Measurements from ENCODE around the gene SWAP70. TPM values are rescaled to one million over a fixed set of nuclear protein-coding genes. Genes with fewer than 3 reads are reported as not detected.

Gene SWAP70
- total and polyA plus RNA-seq, 10 of the 15 experiments (the other 5 are each of a cell fraction or from before 2014, with no cell fraction given) = 20.6 to 62.4 (median 41.7) TPM

- TF ChIP-seq BACH1 (IDR thresholded peaks at IDR 0.05; ENCODE audit: borderline replicate concordance) (peak; percentile 46; the same call in 1 of the 2 replicates), TCF12 (IDR thresholded peaks at IDR 0.05; ENCODE audit: low read depth, low read length) (peak; percentile 68), ATF7 (IDR thresholded peaks at IDR 0.05; ENCODE audit: low read depth) (peak; percentile 43), EP300 (IDR thresholded peaks at IDR 0.05; ENCODE audit: borderline replicate concordance in 1 of 2, control insufficient read depth in 1 of 2, low read depth in 2 of 2, low read length in 2 of 2) (peak in 1 of 2 experiments; percentile 56; a peak in 2 of 4 replicates), CTCF (IDR thresholded peaks at IDR 0.05 in 2 of 3, conservative IDR thresholded peaks at IDR 0.05 in 1 of 3; ENCODE audit: control insufficient read depth in 2 of 3, extremely low read depth in 1 of 3, insufficient read depth in 1 of 3, low read depth in 3 of 3, low read length in 3 of 3) (no peak), USF2 (IDR thresholded peaks at IDR 0.05; ENCODE audit: borderline replicate concordance, low read depth, low read length) (no peak; the same call in 1 of the 2 replicates), BHLHE40 (IDR thresholded peaks at IDR 0.05; ENCODE audit: borderline replicate concordance in 1 of 2, low read depth in 2 of 2, low read length in 1 of 2) (peak; percentile 97 to 98), ZBTB4 (CRISPR knock-in tag; IDR thresholded peaks at IDR 0.05) (no peak), ELK1 (IDR thresholded peaks at IDR 0.05; ENCODE audit: low read depth, low read length) (no peak), PAX5 (IDR thresholded peaks at IDR 0.05; ENCODE audit: borderline replicate concordance, low read depth, low read length) (peak; percentile 37; the same call in 1 of the 2 replicates), MXI1 (IDR thresholded peaks at IDR 0.05; ENCODE audit: low read depth, low read length) (peak; percentile 82), BCL11A (IDR thresholded peaks at IDR 0.05; ENCODE audit: low read depth, low read length) (peak; percentile 15; the same call in 1 of the 2 replicates), SP1 (IDR thresholded peaks at IDR 0.05; ENCODE audit: low read depth, low read length) (no peak), STAT1 (conservative IDR thresholded peaks at IDR 0.05) (no peak), PBX3 (IDR thresholded peaks at IDR 0.05; ENCODE audit: insufficient replicate concordance, low read depth, low read length) (peak; percentile 21), SUPT20H (IDR thresholded peaks at IDR 0.05; ENCODE audit: borderline replicate concordance, control insufficient read depth, low read depth, low read length) (no peak), JUNB (IDR thresholded peaks at IDR 0.05) (peak; percentile 58), IKZF2 (IDR thresholded peaks at IDR 0.05) (0 out of 4 replicates have a peak, but pooled peaks of 1 of the 2 experiments have one; percentile 11)
These were observed 95.8 kb downstream of the SWAP70 start (continued) for GRCh38 chr11:9759519-9760192.

Data from GM12878 (cell line).